H9 (cell line): ENCODE data around the gene CDRT4. TPM values are rescaled to one million over a fixed set of nuclear protein-coding genes. Genes with fewer than 3 reads are reported as not detected.

ENCODE experiments used
- DNase-seq: peaks from one replicate; pipeline ENCODE4 v3.0.0-alpha.2; 2017
- H2AFZ ChIP-seq: one replicate; pipeline ENCODE4 v1.6.1; 2013; ENCODE audit warnings: mild to moderate bottlenecking, low read length, control low read depth, moderate library complexity
- H2AK5ac ChIP-seq: 2 replicates; pipeline ENCODE4 v1.6.1; 2013; ENCODE audit warnings: low read length, control low read depth, mixed read lengths; ENCODE audit not compliant: insufficient read length
- H2BK120ac ChIP-seq: one replicate; pipeline ENCODE4 v1.6.1; 2013; ENCODE audit warnings: low read depth, mild to moderate bottlenecking, low read length, control low read depth, inconsistent platforms; ENCODE audit not compliant: poor library complexity, severe bottlenecking
- H2BK12ac ChIP-seq: 2 replicates; pipeline ENCODE4 v1.6.1; 2013; ENCODE audit warnings: low read length, control low read depth, mixed read lengths, low read depth; ENCODE audit not compliant: insufficient read length
- H2BK15ac ChIP-seq: 2 replicates; pipeline ENCODE4 v1.6.1; 2013; ENCODE audit warnings: low read depth, low read length, control low read depth
- H2BK20ac ChIP-seq: one replicate; pipeline ENCODE4 v1.6.1; 2013; ENCODE audit warnings: low read depth, mild to moderate bottlenecking, low read length, control low read depth, inconsistent platforms; ENCODE audit not compliant: poor library complexity, severe bottlenecking
- H2BK5ac ChIP-seq: 2 replicates; pipeline ENCODE4 v1.6.1; 2013; ENCODE audit warnings: low read length, control low read depth, mixed read lengths; ENCODE audit not compliant: insufficient read length
- H3K14ac ChIP-seq: 2 replicates; pipeline ENCODE4 v1.6.1; 2013; ENCODE audit warnings: low read length, control low read depth; ENCODE audit not compliant: insufficient read depth
- H3K18ac ChIP-seq: 2 replicates; pipeline ENCODE4 v1.6.1; 2013; ENCODE audit warnings: low read depth, mild to moderate bottlenecking, mixed read lengths, low read length, control low read depth; ENCODE audit not compliant: insufficient read length
- H3K23ac ChIP-seq: 2 replicates; pipeline ENCODE4 v1.6.1; 2013; ENCODE audit warnings: low read length, control low read depth, mixed read lengths, low read depth; ENCODE audit not compliant: insufficient read length
- H3K23me2 ChIP-seq: 2 replicates; pipeline ENCODE4 v1.6.1; 2013; ENCODE audit warnings: low read depth, mild to moderate bottlenecking, mixed read lengths, low read length, control low read depth; ENCODE audit not compliant: insufficient read length, poor library complexity, severe bottlenecking
- H3K27ac ChIP-seq: 2 replicates; pipeline ENCODE4 v1.5.1; 2013; ENCODE audit warnings: low read length, control low read depth, mixed read lengths, low read depth; ENCODE audit not compliant: insufficient read length
- H3K27me3 ChIP-seq: 2 replicates; pipeline ENCODE4 v1.6.1; 2013; ENCODE audit warnings: low read length, control low read depth, inconsistent platforms; ENCODE audit not compliant: insufficient read depth
- H3K4ac ChIP-seq: 2 replicates; pipeline ENCODE4 v1.6.1; 2013; ENCODE audit warnings: low read depth, mild to moderate bottlenecking, control low read depth, inconsistent platforms, low read length, moderate library complexity
- H3K4me1 ChIP-seq: 2 replicates; pipeline ENCODE4 v1.6.1; 2013; ENCODE audit warnings: low read length, control low read depth, inconsistent platforms; ENCODE audit not compliant: insufficient read depth
- H3K4me2 ChIP-seq: 2 replicates; pipeline ENCODE4 v1.6.1; 2013; ENCODE audit warnings: low read length, control low read depth, mixed read lengths; ENCODE audit not compliant: insufficient read length, insufficient read depth
- H3K56ac ChIP-seq: 2 replicates; pipeline ENCODE4 v1.6.1; 2013; ENCODE audit warnings: low read depth, mild to moderate bottlenecking, mixed read lengths, low read length, control low read depth; ENCODE audit not compliant: insufficient read length
- H3K79me1 ChIP-seq: 2 replicates; pipeline ENCODE4 v1.6.1; 2013; ENCODE audit warnings: low read depth, mild to moderate bottlenecking, moderate library complexity, low read length, control low read depth, inconsistent platforms; ENCODE audit not compliant: insufficient read depth, poor library complexity, severe bottlenecking
- H3K79me2 ChIP-seq: 2 replicates; pipeline ENCODE4 v1.6.1; 2013; ENCODE audit warnings: low read length, control low read depth, inconsistent platforms; ENCODE audit not compliant: insufficient read depth
- H3K9ac ChIP-seq: 2 replicates; pipeline ENCODE4 v1.6.1; 2013; ENCODE audit warnings: low read length, control low read depth, mixed read lengths; ENCODE audit not compliant: insufficient read length; ENCODE audit errors: extremely low read depth
- H3K9me3 ChIP-seq: one replicate; pipeline ENCODE4 v1.6.1; 2013; ENCODE audit warnings: low read depth, low read length, inconsistent platforms; ENCODE audit not compliant: control insufficient read depth
- H3T11ph ChIP-seq: one replicate; pipeline ENCODE4 v1.6.1; 2013; ENCODE audit warnings: mild to moderate bottlenecking, low read length, control low read depth, inconsistent platforms
- H4K20me1 ChIP-seq: one replicate; pipeline ENCODE4 v1.6.1; 2013; ENCODE audit not compliant: control insufficient read depth, insufficient read length, insufficient read depth
- H4K5ac ChIP-seq: 2 replicates; pipeline ENCODE4 v1.6.1; 2013; ENCODE audit warnings: low read depth, mild to moderate bottlenecking, mixed read lengths, low read length, control low read depth; ENCODE audit not compliant: insufficient read length
- H4K8ac ChIP-seq: replicated peaks from 2 replicates; pipeline ENCODE4 v1.6.1; 2013; ENCODE audit warnings: low read length, control low read depth, mixed read lengths, low read depth; ENCODE audit not compliant: insufficient read length
- H4K91ac ChIP-seq: 2 replicates; pipeline ENCODE4 v1.6.1; 2013; ENCODE audit warnings: low read depth, mild to moderate bottlenecking, moderate library complexity, mixed read lengths, low read length, control low read depth; ENCODE audit not compliant: insufficient read length
- H3K27ac Mint-ChIP-seq, 3 experiments: 2 replicates in 2 of 3; 3 replicates in 1 of 3; pipeline ENCODE4 v1.8.0; 2020 to 2021; ENCODE audit warnings: mixed read lengths in 3 of 3, mild to moderate bottlenecking in 1 of 3, moderate library complexity in 1 of 3
- H3K27me3 Mint-ChIP-seq: 2 replicates; pipeline ENCODE4 v1.8.0; 2021; ENCODE audit warnings: low read depth, mild to moderate bottlenecking, moderate library complexity, mixed read lengths
- H3K36me3 Mint-ChIP-seq, 3 experiments: 2 replicates in 2 of 3; 3 replicates in 1 of 3; pipeline ENCODE4 v1.8.0; 2020 to 2021; ENCODE audit warnings: low read depth in 3 of 3, mixed read lengths in 3 of 3; ENCODE audit not compliant: insufficient read depth in 1 of 3
- H3K4me1 Mint-ChIP-seq, 2 experiments: 2 replicates each; pipeline ENCODE4 v1.8.0; 2020; ENCODE audit warnings: mixed read lengths in 2 of 2
- H3K4me3 Mint-ChIP-seq, 2 experiments: 2 replicates in 1 of 2; 3 replicates in 1 of 2; pipeline ENCODE4 v1.8.0; 2020 to 2021; ENCODE audit warnings: mild to moderate bottlenecking in 2 of 2, mixed read lengths in 2 of 2, moderate library complexity in 1 of 2
- H3K9me3 Mint-ChIP-seq, 2 experiments: 2 replicates in 1 of 2; 3 replicates in 1 of 2; pipeline ENCODE4 v1.8.0; 2020; ENCODE audit warnings: mild to moderate bottlenecking in 2 of 2, mixed read lengths in 2 of 2, moderate library complexity in 1 of 2
- CTCF ChIP-seq: fragments of 200-600 bp; sonication (generic); conservative IDR thresholded peaks from 3 replicates; pipeline ENCODE4 v1.8.0; 2021; ENCODE audit warnings: antibody characterized with exemption, mild to moderate bottlenecking
- WGBS: extraction: QIAGEN DNeasy Blood & Tissue Kit; methylation state at CpG from one replicate; pipeline ENCODE4 v1.1.7; 2013; ENCODE audit warnings: missing lambda C conversion rate, low lambda C conversion rate, mixed read lengths; ENCODE audit not compliant: insufficient read length; ENCODE audit errors: extremely low coverage; 5-methylcytosine and 5-hydroxymethylcytosine counted together
- total RNA-seq: library from RNA; stranded (reverse); gene quantifications from 2 replicates; pipeline ENCODE4 v1.2.1, GENCODE V29; 2021

The CDRT4 gene
- total RNA-seq, 1 experiment from 2014 or later = 3.8 TPM

GRCh38 chr17:15488557-15488956 is 21.1 kb upstream of the CDRT4 start:
- Mint-ChIP-seq H3K27ac (peak overlapping the region in 1 of 3 experiments; percentile 17; a peak in 1 of 7 replicates), H3K9me3 (peaks cover 3 to 4% of the 10 kb centered on the region in 2 experiments; a peak in 3 of 5 replicates), H3K4me3 (no peak overlapping the region), H3K4me1 (peaks cover 44 to 45% of the 10 kb centered on the region in 2 experiments), H3K36me3 (peaks cover 24 to 40% (median 32%) of the 10 kb centered on the region in 3 experiments), H3K27me3 (no peaks in the 10 kb centered on the region)
- DNase-seq = no peak
- Histone ChIP-seq H4K5ac (no peak overlapping the region), H3K79me1 (peaks cover 2% of the 10 kb centered on the region), H2AFZ (no peak overlapping the region), H3K27me3 (no peaks in the 10 kb centered on the region), H3K4me2 (no peak overlapping the region), H3K18ac (no peak overlapping the region), H2AK5ac (no peak overlapping the region), H4K8ac (no peak overlapping the region), H3K27ac (no peak overlapping the region), H3K79me2 (no peaks in the 10 kb centered on the region), H2BK5ac (no peak overlapping the region), H3K23ac (no peak overlapping the region), H4K91ac (no peak overlapping the region), H2BK120ac (no peak overlapping the region), H3K56ac (no peak overlapping the region), H2BK12ac (no peak overlapping the region), H3K14ac (no peak overlapping the region), H2BK20ac (no peak overlapping the region), H3K9ac (no peak overlapping the region), H3K4me1 (peaks cover 17% of the 10 kb centered on the region), H4K20me1 (no peaks in the 10 kb centered on the region), H3T11ph (no peak overlapping the region), H3K4ac (no peak overlapping the region), H3K9me3 (no peaks in the 10 kb centered on the region), H2BK15ac (no peak overlapping the region), H3K23me2 (no peaks in the 10 kb centered on the region)
- TF ChIP-seq CTCF = no peak
- no CpG with 5 or more reads among the region's 2 CpGs for WGBS
